NB4 (cell line): Measurements from ENCODE around the gene ADAMTSL3.

Source experiments
- CTCF ChIP-seq: IDR thresholded peaks from one replicate; pipeline ENCODE4 v1.5.1; 2012; ENCODE audit warnings: low read depth, low read length
- MAX ChIP-seq: IDR thresholded peaks from 2 replicates; pipeline ENCODE4 v1.6.1; 2011; ENCODE audit warnings: low read depth, low read length
- MYC ChIP-seq: IDR thresholded peaks from 2 replicates; pipeline ENCODE4 v1.6.1; 2011; ENCODE audit warnings: low read depth, low read length
- POLR2A ChIP-seq: IDR thresholded peaks from 2 replicates; pipeline ENCODE4 v1.6.1; 2011; ENCODE audit warnings: mild to moderate bottlenecking; ENCODE audit not compliant: insufficient read length; ENCODE audit errors: extremely low read depth

- TF ChIP-seq CTCF (peak; percentile 9), MYC (no peak), MAX (no peak), POLR2A (no peak)
Observed at GRCh38 chr15:83734487-83734886, 80.6 kb downstream of the ADAMTSL3 start.
